HL-60 (cell line): ENCODE measurements around the gene TBCD.

Experiments
- GABPA ChIP-seq: IDR thresholded peaks from 2 replicates; pipeline ENCODE4 v1.6.1; 2012; ENCODE audit warnings: low read depth
- POLR2AphosphoS5 ChIP-seq: IDR thresholded peaks from 2 replicates; pipeline ENCODE4 v1.6.1; 2012; ENCODE audit warnings: low read depth
- REST ChIP-seq: IDR thresholded peaks from 2 replicates; pipeline ENCODE4 v1.6.1; 2012; ENCODE audit warnings: low read depth; ENCODE audit not compliant: insufficient replicate concordance
- TF ChIP-seq, protein P1 (sequence below): IDR thresholded peaks from one replicate; pipeline ENCODE4 v1.5.1; 2011; ENCODE audit warnings: low read length, control low read depth, inconsistent platforms; ENCODE audit not compliant: insufficient read depth

GRCh38 chr17:82925336-82925735 lies 173.5 kb downstream of the TBCD start:
- TF ChIP-seq, protein P1, sequence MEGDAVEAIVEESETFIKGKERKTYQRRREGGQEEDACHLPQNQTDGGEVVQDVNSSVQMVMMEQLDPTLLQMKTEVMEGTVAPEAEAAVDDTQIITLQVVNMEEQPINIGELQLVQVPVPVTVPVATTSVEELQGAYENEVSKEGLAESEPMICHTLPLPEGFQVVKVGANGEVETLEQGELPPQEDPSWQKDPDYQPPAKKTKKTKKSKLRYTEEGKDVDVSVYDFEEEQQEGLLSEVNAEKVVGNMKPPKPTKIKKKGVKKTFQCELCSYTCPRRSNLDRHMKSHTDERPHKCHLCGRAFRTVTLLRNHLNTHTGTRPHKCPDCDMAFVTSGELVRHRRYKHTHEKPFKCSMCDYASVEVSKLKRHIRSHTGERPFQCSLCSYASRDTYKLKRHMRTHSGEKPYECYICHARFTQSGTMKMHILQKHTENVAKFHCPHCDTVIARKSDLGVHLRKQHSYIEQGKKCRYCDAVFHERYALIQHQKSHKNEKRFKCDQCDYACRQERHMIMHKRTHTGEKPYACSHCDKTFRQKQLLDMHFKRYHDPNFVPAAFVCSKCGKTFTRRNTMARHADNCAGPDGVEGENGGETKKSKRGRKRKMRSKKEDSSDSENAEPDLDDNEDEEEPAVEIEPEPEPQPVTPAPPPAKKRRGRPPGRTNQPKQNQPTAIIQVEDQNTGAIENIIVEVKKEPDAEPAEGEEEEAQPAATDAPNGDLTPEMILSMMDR: no peak
- TF ChIP-seq POLR2AphosphoS5: no peak
- no peak for TF ChIP-seq REST
- TF ChIP-seq GABPA: no peak
